HG02763 (cell line): Measurements from ENCODE around the gene RNF44.
"Not testable (repeated sequence)": the region's sequence is repeated elsewhere in the genome, so short reads cannot be mapped to it uniquely, and the experiment has no call there.

ENCODE experiments used
- ATAC-seq: cut with Tn5 transposase; IDR thresholded peaks from one replicate; pipeline ENCODE4 v1.9.1; 2021; ENCODE audit warnings: mild to moderate bottlenecking, moderate library complexity; ENCODE audit not compliant: unreplicated experiment

Gene RNF44

DNA sequence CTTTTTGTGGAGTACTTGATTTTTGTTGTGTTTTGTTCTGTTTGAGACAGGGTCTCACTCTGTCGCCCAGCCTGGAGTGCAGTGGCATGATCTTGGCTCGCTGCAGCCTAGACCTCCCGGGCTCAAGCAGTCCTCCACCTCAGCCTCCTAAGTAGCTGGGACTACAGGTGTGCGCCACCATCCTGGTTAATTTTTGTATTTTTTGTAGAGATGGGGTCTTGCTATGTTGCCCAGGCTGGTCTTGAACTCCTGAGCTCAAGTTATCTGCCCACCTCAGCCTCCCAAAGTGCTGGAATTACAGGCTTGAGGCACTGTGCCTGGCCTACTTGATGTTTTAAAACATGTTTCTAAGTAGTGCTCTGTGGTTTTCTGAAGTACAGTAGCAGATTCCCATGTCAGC, 50.0 kb downstream of the RNF44 start:
- ATAC-seq = not testable (repeated sequence)

DNA sequence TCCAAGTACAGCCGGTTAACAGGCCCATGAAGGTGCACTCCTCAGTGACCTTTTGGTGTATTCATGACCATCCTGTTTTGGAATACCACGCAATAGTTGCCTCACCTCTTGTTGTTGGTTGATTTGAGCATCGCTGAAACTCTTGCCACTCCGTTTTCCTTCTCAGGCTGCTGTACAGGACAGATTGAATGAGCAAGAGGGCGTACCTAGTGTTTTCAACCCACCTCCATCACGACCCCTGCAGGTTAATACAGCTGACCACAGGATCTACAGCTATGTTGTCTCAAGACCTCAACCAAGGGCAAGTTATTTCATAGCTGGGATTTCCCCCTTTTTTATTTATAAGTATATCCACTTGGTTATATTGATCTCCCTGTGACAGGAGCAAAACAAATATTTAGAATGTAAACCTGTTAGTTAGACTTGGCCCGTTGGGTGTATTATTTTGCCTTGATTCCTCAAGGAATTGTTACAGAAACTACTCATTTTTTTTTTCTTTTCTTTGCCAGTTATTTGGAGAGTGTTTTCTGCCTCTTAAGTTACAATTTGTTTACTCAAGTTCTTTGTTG, 50.9 kb downstream of the RNF44 start:
- ATAC-seq = no peak

DNA sequence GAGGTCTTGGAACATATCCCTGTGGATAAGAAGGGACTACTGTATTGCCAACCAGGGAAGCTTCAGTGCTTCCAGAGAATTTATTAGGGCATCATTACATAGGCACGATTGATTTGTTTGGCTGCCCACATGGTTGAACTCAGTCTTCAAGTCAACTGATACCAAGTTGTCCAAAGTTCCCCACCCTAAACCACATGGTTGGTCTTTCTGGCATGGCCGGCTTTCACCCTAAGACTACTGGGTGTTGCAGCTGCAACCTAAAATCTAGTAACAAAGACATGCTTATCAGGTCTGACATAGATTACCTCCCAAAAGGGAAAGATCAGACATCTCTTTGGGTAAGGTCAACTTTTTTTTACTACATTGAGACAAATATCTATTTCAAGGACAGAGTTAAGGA, 52.0 kb downstream of the RNF44 start:
- no peak for ATAC-seq

DNA sequence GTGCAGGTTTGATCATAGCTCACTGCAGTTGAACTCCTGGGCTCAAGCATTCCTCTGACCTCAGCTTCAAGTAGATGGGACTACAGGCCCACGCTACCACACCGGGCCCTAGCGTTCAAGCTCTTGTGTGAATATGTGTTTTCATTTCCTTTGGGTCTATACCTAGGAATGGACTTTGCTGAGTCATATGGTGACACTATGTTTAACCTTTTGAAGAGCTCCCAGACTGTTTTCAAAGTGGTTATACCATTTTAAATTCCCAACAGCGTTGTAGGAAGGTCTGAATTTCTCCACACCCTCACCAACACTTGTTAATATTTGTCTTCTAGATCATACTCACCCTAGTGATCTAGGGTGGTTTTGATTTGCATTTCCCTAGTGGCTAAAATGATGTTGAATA, 55.5 kb downstream of the RNF44 start:
- ATAC-seq = no peak
